OCI-LY3 (cell line): ENCODE data around the gene ST6GAL1.
A peak's percentile ranks its signal among the peaks of the same experiment; 100 is the strongest.
"Not testable (repeated sequence)": the region's sequence is repeated elsewhere in the genome, so short reads cannot be mapped to it uniquely, and the experiment has no call there.

ENCODE experiments used
- H2AFZ ChIP-seq: fragments of 200-600, 300-600 bp; shearing (Covaris generic); 2 replicates; pipeline ENCODE4 v1.6.0; 2014; ENCODE audit warnings: antibody characterized with exemption, low read depth, low read length
- H3K27ac ChIP-seq: fragments of 200-600, 300-600 bp; sonication (generic); 2 replicates; pipeline ENCODE4 v1.5.1; 2014; ENCODE audit warnings: mild to moderate bottlenecking, low read length, moderate library complexity, mixed read lengths
- H3K27me3 ChIP-seq: fragments of 200-600, 300-600 bp; sonication (generic); 2 replicates; pipeline ENCODE4 v1.6.1; 2014; ENCODE audit warnings: low read depth, low read length, mixed read lengths
- H3K36me3 ChIP-seq: fragments of 200-600, 300-600 bp; sonication (generic); replicated peaks from 2 replicates; pipeline ENCODE3; 2014; ENCODE audit warnings: low read depth, low read length, mixed read lengths
- H3K4me1 ChIP-seq: fragments of 300-600, 200-600 bp; sonication (generic); 2 replicates; pipeline ENCODE4 v1.6.1; 2014; ENCODE audit warnings: low read length, mixed read lengths
- H3K4me2 ChIP-seq: fragments of 200-600, 300-600 bp; sonication (generic); 2 replicates; pipeline ENCODE4 v1.6.1; 2014; ENCODE audit warnings: low read length, mixed read lengths
- H3K4me3 ChIP-seq: fragments of 300-600, 200-600 bp; sonication (generic); 2 replicates; pipeline ENCODE4 v1.5.1; 2014; ENCODE audit warnings: antibody characterized with exemption, mild to moderate bottlenecking, low read length, moderate library complexity
- H3K79me2 ChIP-seq: fragments of 300-600, 200-600 bp; shearing (Covaris generic); 2 replicates; pipeline ENCODE4 v1.6.1; 2014; ENCODE audit warnings: mild to moderate bottlenecking, low read length, mixed read lengths
- H3K9ac ChIP-seq: fragments of 300-600, 200-600 bp; shearing (Covaris generic); 2 replicates; pipeline ENCODE4 v1.6.0; 2014; ENCODE audit warnings: mild to moderate bottlenecking, low read length, moderate library complexity
- H3K9me3 ChIP-seq: fragments of 200-600, 300-600 bp; shearing (Covaris generic); 2 replicates; pipeline ENCODE4 v1.6.1; 2014; ENCODE audit warnings: low read length, mixed read lengths; ENCODE audit not compliant: insufficient read depth
- H4K20me1 ChIP-seq: fragments of 200-600, 300-600 bp; sonication (generic); 2 replicates; pipeline ENCODE4 v1.6.1; 2016; ENCODE audit warnings: low read length, mixed read lengths; ENCODE audit not compliant: insufficient read depth
- EZH2phosphoT487 ChIP-seq: fragments of 200-600 bp; shearing (Covaris generic); IDR thresholded peaks from 2 replicates; pipeline ENCODE4 v1.6.1; 2018; ENCODE audit warnings: antibody characterized with exemption, mixed run types, low read depth
- TF ChIP-seq, protein P1 (sequence below): fragments of 200-600, 300-600 bp; sonication (generic); IDR thresholded peaks from 2 replicates; pipeline ENCODE4 v1.5.1; 2014; ENCODE audit warnings: antibody characterized with exemption, low read length, low read depth

ST6GAL1 gene

DNA sequence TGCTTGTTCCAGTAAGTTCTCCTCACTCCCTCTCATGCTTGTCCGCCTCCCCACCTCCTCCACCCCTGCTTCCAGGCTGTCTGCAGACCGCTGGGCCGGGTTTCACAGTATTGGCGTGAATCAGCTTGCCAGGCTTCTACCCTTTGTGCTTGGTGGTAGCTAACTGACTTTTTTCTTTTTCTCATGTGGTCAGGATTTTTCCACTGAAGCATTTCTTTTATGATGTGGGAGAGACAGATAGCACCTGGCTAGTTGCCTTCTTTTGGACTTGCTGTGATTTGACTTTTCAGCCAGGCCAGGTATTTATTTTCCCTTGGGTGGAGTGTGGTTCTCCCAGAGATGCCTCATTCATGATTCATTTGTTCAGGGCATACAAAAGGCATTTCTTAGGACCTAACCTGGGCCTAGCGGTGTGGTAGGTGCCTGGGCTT, 60.6 kb downstream of the ST6GAL1 start:
- Histone ChIP-seq H2AFZ (no peak overlapping the region), H3K27me3 (no peaks in the 10 kb centered on the region), H3K4me2 (no peak overlapping the region), H3K4me3 (no peak overlapping the region), H3K9me3 (peaks cover 4% of the 10 kb centered on the region; the same call in 1 of the 2 replicates), H3K79me2 (peaks cover 59% of the 10 kb centered on the region), H3K36me3 (peaks cover 49% of the 10 kb centered on the region), H4K20me1 (no peaks in the 10 kb centered on the region), H3K9ac (no peak overlapping the region), H3K4me1 (peaks cover 85% of the 10 kb centered on the region), H3K27ac (peak overlapping the region; percentile 34)
- TF ChIP-seq EZH2phosphoT487 = no peak
- TF ChIP-seq, protein P1, sequence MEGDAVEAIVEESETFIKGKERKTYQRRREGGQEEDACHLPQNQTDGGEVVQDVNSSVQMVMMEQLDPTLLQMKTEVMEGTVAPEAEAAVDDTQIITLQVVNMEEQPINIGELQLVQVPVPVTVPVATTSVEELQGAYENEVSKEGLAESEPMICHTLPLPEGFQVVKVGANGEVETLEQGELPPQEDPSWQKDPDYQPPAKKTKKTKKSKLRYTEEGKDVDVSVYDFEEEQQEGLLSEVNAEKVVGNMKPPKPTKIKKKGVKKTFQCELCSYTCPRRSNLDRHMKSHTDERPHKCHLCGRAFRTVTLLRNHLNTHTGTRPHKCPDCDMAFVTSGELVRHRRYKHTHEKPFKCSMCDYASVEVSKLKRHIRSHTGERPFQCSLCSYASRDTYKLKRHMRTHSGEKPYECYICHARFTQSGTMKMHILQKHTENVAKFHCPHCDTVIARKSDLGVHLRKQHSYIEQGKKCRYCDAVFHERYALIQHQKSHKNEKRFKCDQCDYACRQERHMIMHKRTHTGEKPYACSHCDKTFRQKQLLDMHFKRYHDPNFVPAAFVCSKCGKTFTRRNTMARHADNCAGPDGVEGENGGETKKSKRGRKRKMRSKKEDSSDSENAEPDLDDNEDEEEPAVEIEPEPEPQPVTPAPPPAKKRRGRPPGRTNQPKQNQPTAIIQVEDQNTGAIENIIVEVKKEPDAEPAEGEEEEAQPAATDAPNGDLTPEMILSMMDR = no peak

DNA sequence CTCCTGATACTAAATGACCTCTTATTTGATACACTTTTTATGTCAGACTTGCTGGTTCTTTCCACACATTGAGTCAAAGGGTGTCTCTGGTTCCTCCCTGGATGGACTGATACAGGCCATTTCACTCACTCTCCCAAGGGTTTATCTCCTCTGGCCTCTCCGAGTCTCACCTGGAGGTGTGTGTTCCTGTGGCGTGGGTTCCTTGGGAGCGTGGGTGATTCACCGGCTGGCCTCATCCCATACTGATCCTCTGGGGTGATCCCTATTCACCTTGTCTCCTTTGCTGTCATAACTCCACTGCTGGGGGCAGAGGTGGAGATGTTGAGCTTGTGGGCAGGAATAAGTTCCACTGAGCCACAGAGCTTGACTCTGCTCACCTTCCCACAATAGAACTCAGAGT, 61.1 kb downstream of the ST6GAL1 start:
- Histone ChIP-seq H3K79me2 (peaks cover 61% of the 10 kb centered on the region), H4K20me1 (no peaks in the 10 kb centered on the region), H3K4me1 (peaks cover 85% of the 10 kb centered on the region)

DNA sequence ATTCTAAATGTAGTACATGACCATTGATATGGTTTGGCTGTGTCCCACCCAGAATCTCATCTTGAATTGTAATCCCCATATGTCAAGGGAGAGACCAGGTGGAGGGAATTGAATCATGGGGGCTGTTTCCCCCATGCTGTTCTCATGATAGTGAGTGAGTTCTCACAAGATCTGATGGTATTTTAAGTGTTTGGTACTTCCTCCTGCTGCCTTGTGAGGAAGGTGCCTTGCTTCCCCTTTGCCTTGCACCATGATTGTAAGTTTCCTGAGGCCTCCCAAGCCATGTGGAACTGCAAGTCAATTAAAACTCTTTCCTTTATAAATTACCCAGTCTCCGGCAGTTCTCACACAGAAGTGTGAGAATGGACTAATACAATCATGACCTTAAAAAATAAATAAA, 61.8 kb downstream of the ST6GAL1 start:
- peaks cover 48% of the 10 kb centered on the region for H3K36me3 ChIP-seq
- H3K27me3 ChIP-seq, H3K4me3 ChIP-seq, H3K9me3 ChIP-seq, H2AFZ ChIP-seq, H3K9ac ChIP-seq, H4K20me1 ChIP-seq, H3K4me2 ChIP-seq: not testable (repeated sequence)
- peak overlapping the region; percentile 50 for H3K27ac ChIP-seq
- H3K79me2 ChIP-seq = peaks cover 61% of the 10 kb centered on the region
- peaks cover 85% of the 10 kb centered on the region for H3K4me1 ChIP-seq

More for the DNA sequence above, 61.1 kb downstream of the ST6GAL1 start:
- Histone ChIP-seq H3K27me3 (no peaks in the 10 kb centered on the region), H3K4me2 (no peak overlapping the region), H3K9me3 (peaks cover 5% of the 10 kb centered on the region; the same call in 1 of the 2 replicates), H3K9ac (no peak overlapping the region), H3K4me3 (no peak overlapping the region), H2AFZ (no peak overlapping the region), H3K36me3 (peaks cover 47% of the 10 kb centered on the region), H3K27ac (peak overlapping the region; percentile 50)
- TF ChIP-seq, protein P1 = no peak
- TF ChIP-seq EZH2phosphoT487 = no peak

DNA sequence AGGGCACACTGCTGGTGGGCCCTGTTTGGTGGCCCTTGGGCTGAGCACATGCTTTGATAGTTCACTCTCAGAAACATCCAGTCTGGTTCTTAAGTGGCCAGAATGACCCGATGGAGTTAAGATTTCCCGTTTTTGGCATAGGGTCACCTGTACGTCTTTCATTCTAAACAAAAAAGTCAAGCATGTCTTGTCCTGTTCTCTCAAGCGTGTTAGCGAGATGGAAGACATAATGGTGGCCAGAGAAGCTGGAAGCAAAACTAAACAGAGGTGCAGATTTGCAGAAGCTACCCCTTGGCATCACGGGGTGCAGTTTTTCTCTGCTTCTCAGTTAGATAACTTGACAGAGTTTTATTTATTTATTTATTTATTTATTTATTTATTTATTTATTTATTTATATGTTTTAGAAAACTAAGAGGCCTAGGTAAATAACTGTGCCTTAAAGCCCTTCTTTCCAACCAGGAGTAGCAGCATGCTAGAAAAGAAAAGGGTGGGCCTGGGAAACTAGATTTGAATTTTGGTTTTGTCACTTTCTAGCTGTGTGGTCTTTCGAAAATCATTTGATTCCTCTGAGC, 63.0 kb downstream of the ST6GAL1 start:
- Histone ChIP-seq H4K20me1 (no peaks in the 10 kb centered on the region), H3K79me2 (peaks cover 58% of the 10 kb centered on the region), H3K9ac (no peak overlapping the region), H2AFZ (no peak overlapping the region), H3K4me3 (no peak overlapping the region), H3K4me1 (peaks cover 85% of the 10 kb centered on the region), H3K27me3 (no peaks in the 10 kb centered on the region), H3K27ac (no peak overlapping the region), H3K9me3 (peaks cover 8% of the 10 kb centered on the region; the same call in 1 of the 2 replicates), H3K4me2 (no peak overlapping the region), H3K36me3 (peaks cover 42% of the 10 kb centered on the region)
- no peak for TF ChIP-seq EZH2phosphoT487
- TF ChIP-seq, protein P1 = no peak
